ENCODE measurements around the gene CHST11. TPM values are rescaled to one million over a fixed set of nuclear protein-coding genes. Genes with fewer than 3 reads are reported as not detected.

CHST11 gene
- total and polyA plus RNA-seq, 2 of the 4 experiments (the other 2 are of a cell fraction), result 1.4 to 2.7 TPM

DNA sequence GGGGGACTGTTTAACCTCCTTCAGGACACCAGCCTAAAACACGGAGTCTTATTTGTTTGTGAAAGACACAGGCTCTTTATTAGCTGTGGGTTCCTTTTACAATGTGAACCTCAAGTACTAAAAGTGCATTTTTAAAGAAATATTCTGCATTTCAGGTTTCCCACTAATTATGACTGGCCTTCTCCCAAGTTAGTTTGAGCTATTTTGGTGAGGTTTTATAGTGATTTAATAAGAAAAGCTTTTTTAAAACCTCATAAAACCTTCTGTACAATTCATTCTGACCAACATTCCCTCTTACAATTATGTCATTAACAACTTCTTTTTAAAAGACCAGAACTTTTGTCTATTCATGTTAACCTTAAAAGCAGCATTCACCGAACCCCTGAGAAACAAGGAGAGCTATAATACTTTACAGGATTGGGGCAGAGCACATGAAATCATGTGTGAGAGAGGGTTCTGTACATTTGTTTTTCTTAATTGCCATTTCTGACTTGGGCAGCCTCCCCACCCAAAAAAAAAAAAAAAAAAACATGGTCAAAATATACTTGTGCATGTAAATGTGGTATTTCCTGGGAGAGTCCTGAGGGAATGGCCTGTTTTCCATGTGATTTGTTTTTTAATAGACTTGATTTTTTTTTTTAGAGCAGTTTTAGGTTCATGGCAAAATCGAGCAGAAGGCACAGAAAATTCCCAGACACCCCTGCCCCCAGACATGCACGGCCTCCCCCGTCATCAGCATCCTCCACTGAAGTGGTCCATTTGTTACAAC, 169.5 kb downstream of the CHST11 start:
- Histone ChIP-seq H4K91ac (ENCODE audit: insufficient read depth, low read depth, low read length) (no peak overlapping the region), H4K5ac (ENCODE audit: low read depth, low read length) (no peak overlapping the region), H3K18ac (ENCODE audit: low read depth, low read length) (no peak overlapping the region), H3K36me3 (ENCODE audit: control insufficient read depth, insufficient read depth, low read length) (no peaks in the 10 kb centered on the region), H3K14ac (replicated peaks; ENCODE audit: low read depth, low read length) (no peak overlapping the region), H3K27me3 (ENCODE audit: control insufficient read depth, insufficient read depth, low read length) (peaks cover 11% of the 10 kb centered on the region), H3K4me3 (ENCODE audit: insufficient read depth, low read depth, low read length) (no peak overlapping the region), H3K9me1 (ENCODE audit: insufficient read depth, low read length) (no peaks in the 10 kb centered on the region; the same call in 1 of the 2 replicates), H3K27ac (ENCODE audit: insufficient read depth, low read length) (no peak overlapping the region), H2AK9ac (replicated peaks; ENCODE audit: low read depth, low read length, poor library complexity) (no peak overlapping the region), H3K56ac (ENCODE audit: extremely low read depth, insufficient read depth, low read length) (no peak overlapping the region), H2AFZ (replicated peaks; ENCODE audit: low read length, poor library complexity) (no peak overlapping the region), H4K8ac (ENCODE audit: low read depth in 2 of 2, low read length in 2 of 2) (no peak overlapping the region), H2BK20ac (ENCODE audit: low read depth, low read length) (no peak overlapping the region), H3K79me1 (ENCODE audit: low read depth in 1 of 2, low read length in 2 of 2) (no peaks in the 10 kb centered on the region), H2AK5ac (ENCODE audit: low read depth, low read length) (no peak overlapping the region), H2BK5ac (ENCODE audit: low read depth, low read length, poor library complexity, severe bottlenecking) (no peak overlapping the region), H3K4me2 (ENCODE audit: low read depth, low read length) (no peak overlapping the region), H3K23ac (ENCODE audit: low read depth, low read length) (no peak overlapping the region), H2BK120ac (ENCODE audit: low read depth, low read length) (no peak overlapping the region), H2BK15ac (ENCODE audit: low read depth, low read length) (no peak overlapping the region), H3K4me1 (ENCODE audit: control insufficient read depth, insufficient read depth, low read length) (no peaks in the 10 kb centered on the region), H3K9ac (ENCODE audit: low read depth, low read length) (no peak overlapping the region), H3K9me3 (ENCODE audit: control insufficient read depth, insufficient read depth, low read length) (no peaks in the 10 kb centered on the region), H3K4ac (ENCODE audit: low read depth, low read length) (no peak overlapping the region), H4K20me1 (ENCODE audit: insufficient read depth, low read length) (no peaks in the 10 kb centered on the region)
- ATAC-seq (ENCODE audit: low read depth) (no peak), DNase-seq (no peak)
- TF ChIP-seq MXI1 (IDR thresholded peaks at IDR 0.05; ENCODE audit: borderline replicate concordance, low read depth, low read length) (no peak), POLR2A (IDR thresholded peaks at IDR 0.05; ENCODE audit: low read depth, low read length) (no peak), FOS (IDR thresholded peaks at IDR 0.05; ENCODE audit: low read depth, low read length) (no peak), MAZ (IDR thresholded peaks at IDR 0.05; ENCODE audit: borderline replicate concordance, low read depth, low read length) (no peak), CEBPB (IDR thresholded peaks at IDR 0.05; ENCODE audit: low read depth, low read length) (no peak), CHD1 (IDR thresholded peaks at IDR 0.05; ENCODE audit: low read depth, low read length) (no peak), NFE2L2 (IDR thresholded peaks at IDR 0.05; ENCODE audit: low read depth, low read length) (no peak), BHLHE40 (IDR thresholded peaks at IDR 0.05; ENCODE audit: low read depth, low read length) (no peak), RAD21 (IDR thresholded peaks at IDR 0.05; ENCODE audit: low read length) (no peak), SMC3 (IDR thresholded peaks at IDR 0.05; ENCODE audit: low read depth, low read length) (no peak), RFX5 (IDR thresholded peaks at IDR 0.05; ENCODE audit: low read depth, low read length) (no peak), MAFK (IDR thresholded peaks at IDR 0.05; ENCODE audit: low read depth, low read length) (no peak), RCOR1 (IDR thresholded peaks at IDR 0.05; ENCODE audit: insufficient replicate concordance, low read length) (no peak)
- TF ChIP-seq, protein P1, sequence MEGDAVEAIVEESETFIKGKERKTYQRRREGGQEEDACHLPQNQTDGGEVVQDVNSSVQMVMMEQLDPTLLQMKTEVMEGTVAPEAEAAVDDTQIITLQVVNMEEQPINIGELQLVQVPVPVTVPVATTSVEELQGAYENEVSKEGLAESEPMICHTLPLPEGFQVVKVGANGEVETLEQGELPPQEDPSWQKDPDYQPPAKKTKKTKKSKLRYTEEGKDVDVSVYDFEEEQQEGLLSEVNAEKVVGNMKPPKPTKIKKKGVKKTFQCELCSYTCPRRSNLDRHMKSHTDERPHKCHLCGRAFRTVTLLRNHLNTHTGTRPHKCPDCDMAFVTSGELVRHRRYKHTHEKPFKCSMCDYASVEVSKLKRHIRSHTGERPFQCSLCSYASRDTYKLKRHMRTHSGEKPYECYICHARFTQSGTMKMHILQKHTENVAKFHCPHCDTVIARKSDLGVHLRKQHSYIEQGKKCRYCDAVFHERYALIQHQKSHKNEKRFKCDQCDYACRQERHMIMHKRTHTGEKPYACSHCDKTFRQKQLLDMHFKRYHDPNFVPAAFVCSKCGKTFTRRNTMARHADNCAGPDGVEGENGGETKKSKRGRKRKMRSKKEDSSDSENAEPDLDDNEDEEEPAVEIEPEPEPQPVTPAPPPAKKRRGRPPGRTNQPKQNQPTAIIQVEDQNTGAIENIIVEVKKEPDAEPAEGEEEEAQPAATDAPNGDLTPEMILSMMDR (conservative IDR thresholded peaks at IDR 0.05; ENCODE audit: low read depth, low read length), result no peak
- TF ChIP-seq, protein P2, sequence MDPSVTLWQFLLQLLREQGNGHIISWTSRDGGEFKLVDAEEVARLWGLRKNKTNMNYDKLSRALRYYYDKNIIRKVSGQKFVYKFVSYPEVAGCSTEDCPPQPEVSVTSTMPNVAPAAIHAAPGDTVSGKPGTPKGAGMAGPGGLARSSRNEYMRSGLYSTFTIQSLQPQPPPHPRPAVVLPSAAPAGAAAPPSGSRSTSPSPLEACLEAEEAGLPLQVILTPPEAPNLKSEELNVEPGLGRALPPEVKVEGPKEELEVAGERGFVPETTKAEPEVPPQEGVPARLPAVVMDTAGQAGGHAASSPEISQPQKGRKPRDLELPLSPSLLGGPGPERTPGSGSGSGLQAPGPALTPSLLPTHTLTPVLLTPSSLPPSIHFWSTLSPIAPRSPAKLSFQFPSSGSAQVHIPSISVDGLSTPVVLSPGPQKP (IDR thresholded peaks at IDR 0.05; ENCODE audit: borderline replicate concordance, low read depth, low read length), result no peak
- TF ChIP-seq, protein P3, sequence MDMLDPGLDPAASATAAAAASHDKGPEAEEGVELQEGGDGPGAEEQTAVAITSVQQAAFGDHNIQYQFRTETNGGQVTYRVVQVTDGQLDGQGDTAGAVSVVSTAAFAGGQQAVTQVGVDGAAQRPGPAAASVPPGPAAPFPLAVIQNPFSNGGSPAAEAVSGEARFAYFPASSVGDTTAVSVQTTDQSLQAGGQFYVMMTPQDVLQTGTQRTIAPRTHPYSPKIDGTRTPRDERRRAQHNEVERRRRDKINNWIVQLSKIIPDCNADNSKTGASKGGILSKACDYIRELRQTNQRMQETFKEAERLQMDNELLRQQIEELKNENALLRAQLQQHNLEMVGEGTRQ (IDR thresholded peaks at IDR 0.05; ENCODE audit: low read depth, low read length), result no peak
- dilution Hi-C loops (cut with HindIII; ENCODE audit: low sequenced_read_pairs, unreplicated experiment) (no loop called here), in situ Hi-C loops (cut with MboI; ENCODE audit: low sequenced_read_pairs) (no loop called here), intact Hi-C loops (cut with micrococcal nuclease) (no loop called here)
- POLR2A ChIA-PET (ENCODE audit: unreplicated experiment), result no interaction called here
- BruUV-seq (replicated peaks), result no TSS peak
- no CpG with 5 or more reads among the region's 5 CpGs for WGBS, 2 experiments (ENCODE audit: extremely low coverage in 2 of 2, insufficient read length in 1 of 2)
- CTCF ChIA-PET, result interaction anchor here (1.2 kb wide), 1 partner anchor 13 kb away, joined by 5 read pairs; no protein-coding TSS in a partner anchor
